ENCODE data around the gene CMIP.

GRCh38 chr16:81491541-81492188 is 47.1 kb downstream of the CMIP start:
- TF ChIP-seq CTCF (IDR thresholded peaks at IDR 0.05) (no peak), POLR2A (IDR thresholded peaks at IDR 0.05) (no peak)

Measured in prostate gland (tissue), 2 donors.